ENCODE data around the gene MAST1. TPM values are rescaled to one million over a fixed set of nuclear protein-coding genes. Genes with fewer than 3 reads are reported as not detected.

Gene MAST1
- total RNA-seq, 2 experiments from 2014 or later: 2.4 to 3.0 TPM

DNA sequence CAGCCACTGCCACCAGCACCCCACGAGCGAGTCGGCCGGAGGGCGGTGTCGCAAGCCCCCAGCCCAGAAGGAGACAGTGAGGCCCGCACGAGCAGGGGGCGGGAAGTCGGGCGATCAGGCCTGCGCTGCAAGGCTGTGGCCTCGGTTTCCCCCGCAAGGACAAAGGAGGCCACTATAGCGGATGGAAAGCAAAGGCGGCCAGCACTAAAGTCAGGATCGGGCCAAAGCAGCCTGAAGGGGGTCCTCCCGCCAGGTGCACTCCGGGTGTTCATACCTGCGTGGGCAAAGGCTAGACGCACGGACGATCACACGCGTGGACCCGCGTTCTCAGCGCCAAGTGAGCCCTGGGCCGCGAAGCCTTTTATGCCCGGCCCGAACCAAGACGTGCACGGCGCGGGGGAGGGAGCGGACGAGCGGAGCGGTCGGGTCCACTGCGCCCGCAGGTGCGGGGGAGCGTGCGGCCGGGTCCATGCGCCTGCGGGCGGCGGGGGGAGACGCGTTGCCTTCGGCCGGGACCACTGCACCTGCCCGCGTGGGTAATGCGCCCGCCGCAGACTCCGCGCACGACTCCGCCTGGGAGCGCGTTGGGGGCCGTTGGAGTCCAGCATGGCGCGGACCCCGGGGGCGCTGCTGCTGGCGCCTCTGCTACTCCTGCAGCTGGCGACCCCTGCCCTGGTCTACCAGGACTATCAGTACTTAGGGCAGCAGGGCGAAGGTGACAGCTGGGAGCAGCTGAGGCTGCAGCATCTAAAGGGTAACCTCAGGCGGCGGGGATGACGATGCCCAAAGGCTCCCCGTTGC, 36.6 kb upstream of the MAST1 start, which contains the start of the genes PRDX2 and THSD8:
PRDX2 (minus strand) TSS at position 335 of the 801 bp plus-strand sequence. CDS start 539 bp downstream, outside the sequence.
THSD8 (plus strand) TSS at position 604 of the 801 bp plus-strand sequence; CDS start at position 607, 3 bp downstream.
- H3K9me3 Mint-ChIP-seq: no peaks in the 10 kb centered on the region
- TF ChIP-seq, protein P1, sequence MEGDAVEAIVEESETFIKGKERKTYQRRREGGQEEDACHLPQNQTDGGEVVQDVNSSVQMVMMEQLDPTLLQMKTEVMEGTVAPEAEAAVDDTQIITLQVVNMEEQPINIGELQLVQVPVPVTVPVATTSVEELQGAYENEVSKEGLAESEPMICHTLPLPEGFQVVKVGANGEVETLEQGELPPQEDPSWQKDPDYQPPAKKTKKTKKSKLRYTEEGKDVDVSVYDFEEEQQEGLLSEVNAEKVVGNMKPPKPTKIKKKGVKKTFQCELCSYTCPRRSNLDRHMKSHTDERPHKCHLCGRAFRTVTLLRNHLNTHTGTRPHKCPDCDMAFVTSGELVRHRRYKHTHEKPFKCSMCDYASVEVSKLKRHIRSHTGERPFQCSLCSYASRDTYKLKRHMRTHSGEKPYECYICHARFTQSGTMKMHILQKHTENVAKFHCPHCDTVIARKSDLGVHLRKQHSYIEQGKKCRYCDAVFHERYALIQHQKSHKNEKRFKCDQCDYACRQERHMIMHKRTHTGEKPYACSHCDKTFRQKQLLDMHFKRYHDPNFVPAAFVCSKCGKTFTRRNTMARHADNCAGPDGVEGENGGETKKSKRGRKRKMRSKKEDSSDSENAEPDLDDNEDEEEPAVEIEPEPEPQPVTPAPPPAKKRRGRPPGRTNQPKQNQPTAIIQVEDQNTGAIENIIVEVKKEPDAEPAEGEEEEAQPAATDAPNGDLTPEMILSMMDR (IDR thresholded peaks at IDR 0.05): peak; percentile 23
- ChIA-PET POLR2A (interaction anchor here (0.7 to 2.8 kb wide), 11 partner anchors 9 to 106 kb away, joined by 3 to 10 read pairs (median 5); partner anchors contain the start of genes FBXW9, GET3, JUNB and TRIR), CTCF (interaction anchor here (1.1 to 14.2 kb wide), 8 partner anchors 9 to 125 kb away, joined by 3 to 480 read pairs (median 32); no protein-coding TSS in a partner anchor)
- peaks cover 2% of the 10 kb centered on the region for H3K27me3 Mint-ChIP-seq
- intact Hi-C loops (cut with micrococcal nuclease): no loop called here
- peaks cover 17% of the 10 kb centered on the region for H3K36me3 Mint-ChIP-seq (ENCODE audit: low read depth)
- H3K4me1 Mint-ChIP-seq (ENCODE audit: low read depth): peaks cover 24% of the 10 kb centered on the region
- peak within 1 kb of the TSS; percentile 90 for H3K4me3 Mint-ChIP-seq
- peak; percentile 74 for ATAC-seq
- peak within 1 kb of the TSS; percentile 81 for H3K27ac Mint-ChIP-seq
- peak; percentile 81 for DNase-seq

GRCh38 chr19:12802267-12803106, 35.8 kb upstream of the MAST1 start:
- TF ChIP-seq, protein P1 (IDR thresholded peaks at IDR 0.05): no peak
- Mint-ChIP-seq H3K36me3 (ENCODE audit: low read depth) (peaks cover 25% of the 10 kb centered on the region), H3K4me3 (peak overlapping the region; percentile 90), H3K9me3 (no peaks in the 10 kb centered on the region), H3K27me3 (peaks cover 2% of the 10 kb centered on the region), H3K27ac (peak overlapping the region; percentile 63), H3K4me1 (ENCODE audit: low read depth) (peaks cover 26% of the 10 kb centered on the region)
- DNase-seq (no peak), ATAC-seq (no peak)
- intact Hi-C loops (cut with micrococcal nuclease): no loop called here
- ChIA-PET POLR2A (interaction anchor here (0.6 to 2.8 kb wide), 13 partner anchors 9 to 137 kb away, joined by 3 to 10 read pairs (median 4); partner anchors contain the start of genes FBXW9, GET3 and JUNB), CTCF (interaction anchor here (0.6 to 14.2 kb wide), 8 partner anchors 10 to 163 kb away, joined by 3 to 480 read pairs (median 4); no protein-coding TSS in a partner anchor)

DNA sequence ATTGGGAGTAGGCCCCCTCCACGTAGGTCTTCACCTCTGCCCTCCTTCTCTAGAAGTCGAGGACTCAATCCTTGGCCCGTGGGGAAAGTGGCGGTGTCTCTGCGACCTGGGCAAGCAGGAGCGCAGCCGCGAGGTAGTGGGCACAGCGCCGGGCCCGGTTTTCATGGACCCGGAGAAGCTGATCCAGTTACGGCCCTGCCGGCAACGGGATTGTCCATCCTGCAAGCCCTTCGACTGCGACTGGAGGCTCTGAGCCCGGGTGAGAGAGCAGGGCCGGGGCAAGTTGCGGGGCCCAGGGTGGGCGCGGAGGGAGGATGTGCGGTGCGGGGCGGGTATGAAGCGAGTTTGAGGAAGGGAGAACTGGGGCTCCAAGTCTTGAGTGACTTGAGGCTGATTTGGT, 34.3 kb upstream of the MAST1 start:
- H3K4me3 Mint-ChIP-seq: no peak overlapping the region
- H3K4me1 Mint-ChIP-seq (ENCODE audit: low read depth): peaks cover 30% of the 10 kb centered on the region
- H3K36me3 Mint-ChIP-seq (ENCODE audit: low read depth): peaks cover 31% of the 10 kb centered on the region
- TF ChIP-seq, protein P1 (IDR thresholded peaks at IDR 0.05): no peak
- no peak for ATAC-seq
- POLR2A ChIA-PET: interaction anchor here (1.1 to 1.2 kb wide), 2 partner anchors 11 to 69 kb away, joined by 3 to 4 read pairs; no protein-coding TSS in a partner anchor
- no peak overlapping the region for H3K27ac Mint-ChIP-seq
- no peak for DNase-seq
- H3K9me3 Mint-ChIP-seq: no peaks in the 10 kb centered on the region
- H3K27me3 Mint-ChIP-seq: peaks cover 2% of the 10 kb centered on the region
- CTCF ChIA-PET: interaction anchor here (3.0 to 14.2 kb wide), 2 partner anchors 41 to 43 kb away, joined by 16 to 480 read pairs; no protein-coding TSS in a partner anchor
- intact Hi-C loops (cut with micrococcal nuclease): no loop called here

- ATAC-seq (peak; percentile 91), DNase-seq (peak; percentile 93)
- CTCF ChIA-PET: interaction anchor here (1.1 to 2.4 kb wide), 8 partner anchors 10 to 41 kb away, joined by 3 to 20 read pairs (median 5); partner anchors contain the start of gene JUNB
- TF ChIP-seq, protein P1 (IDR thresholded peaks at IDR 0.05): no peak
- H3K36me3 Mint-ChIP-seq (ENCODE audit: low read depth): peaks cover 27% of the 10 kb centered on the region
- H3K4me1 Mint-ChIP-seq (ENCODE audit: low read depth): peaks cover 18% of the 10 kb centered on the region
- peak within 1 kb of the TSS; percentile 89 for H3K27ac Mint-ChIP-seq
- H3K27me3 Mint-ChIP-seq: peaks cover 2% of the 10 kb centered on the region
- peak within 1 kb of the TSS; percentile 86 for H3K4me3 Mint-ChIP-seq
- intact Hi-C loops (cut with micrococcal nuclease): no loop called here
- POLR2A ChIA-PET: interaction anchor here (0.6 to 1.9 kb wide), 8 partner anchors 9 to 131 kb away, joined by 3 to 8 read pairs (median 3); partner anchors contain the start of genes CALR and JUNB
- H3K9me3 Mint-ChIP-seq: no peaks in the 10 kb centered on the region
These were observed 31.9 kb upstream of the MAST1 start, which contains the start of gene RNASEH2A for GRCh38 chr19:12806242-12807081. TSS of gene RNASEH2A (plus strand) at chr19:12806584. CDS start at chr19:12806674, 90 bp downstream.
